ENCODE data around the gene TNNT2.

GRCh38 chr1:201350884-201351283, 26.6 kb downstream of the TNNT2 start:
- TF ChIP-seq CTCF (conservative IDR thresholded peaks at IDR 0.05; ENCODE audit: low read depth, low read length), result no peak
- TF ChIP-seq SMC3 (IDR thresholded peaks at IDR 0.05; ENCODE audit: low read depth, low read length), result no peak
- no peak for TF ChIP-seq POLR2A (IDR thresholded peaks at IDR 0.05; ENCODE audit: low read depth, low read length)

All from IMR-90 (cell line).